Measurements from ENCODE around the gene UBE2Q1. TPM values are rescaled to one million over a fixed set of nuclear protein-coding genes. Genes with fewer than 3 reads are reported as not detected.
A peak's percentile ranks its signal among the peaks of the same experiment; 100 is the strongest.

The UBE2Q1 gene
- total RNA-seq, 1 experiment from 2014 or later, result 70.9 TPM

- TF ChIP-seq ZNF274 (IDR thresholded peaks at IDR 0.05; ENCODE audit: low read depth, low read length) (no peak), ATF3 (IDR thresholded peaks at IDR 0.05) (no peak)
- H4K20me1 ChIP-seq (ENCODE audit: insufficient read depth), result no peaks in the 10 kb centered on the region
- no peaks in the 10 kb centered on the region for H3K79me2 ChIP-seq (ENCODE audit: insufficient read depth, low read length)
- H3K9me2 ChIP-seq (ENCODE audit: insufficient read depth), result no peaks in the 10 kb centered on the region
- POLR2A ChIA-PET, result no interaction called here
- H2AFZ ChIP-seq (ENCODE audit: low read depth, low read length, poor library complexity, severe bottlenecking), result no peak overlapping the region
- no peaks in the 10 kb centered on the region for H3K36me3 ChIP-seq (ENCODE audit: control insufficient read depth in 1 of 2, insufficient read depth in 2 of 2, low read length in 2 of 2)
- H3K4me2 ChIP-seq (ENCODE audit: low read length), result no peak overlapping the region
- H3K4me1 ChIP-seq (ENCODE audit: control insufficient read depth in 1 of 2, insufficient read depth in 2 of 2, low read length in 2 of 2), result peaks cover 0 to 7% of the 10 kb centered on the region in 2 experiments; a peak in 2 of 4 replicates
- BruUV-seq (replicated peaks), result no TSS peak
- no peaks in the 10 kb centered on the region for H3K9me3 ChIP-seq (ENCODE audit: control insufficient read depth in 1 of 2, insufficient read depth in 1 of 2, low read depth in 1 of 2, low read length in 2 of 2)
- CTCF ChIA-PET, result interaction anchor here (2.4 kb wide), 1 partner anchor 46 kb away, joined by 8 read pairs; no protein-coding TSS in a partner anchor
- DNase-seq (ENCODE audit: low read depth, low spot score) (no peak), ATAC-seq (no peak)
- no peak overlapping the region for H3K9ac ChIP-seq (ENCODE audit: low read length)
- intact Hi-C loops (cut with micrococcal nuclease), result no loop called here
- no peak overlapping the region for H3K4me3 ChIP-seq (replicated peaks in 1 of 2; ENCODE audit: low read depth in 1 of 2, low read length in 2 of 2)
- no peaks in the 10 kb centered on the region for H3K27me3 ChIP-seq (ENCODE audit: insufficient read depth, low read length)
- RAD21 ChIA-PET (ENCODE audit: low non-redundant PET in 1 of 2, low total read pairs in 2 of 2, uncharacterized antibody in 2 of 2, unreplicated experiment in 2 of 2), result no interaction called here
- H3K27ac ChIP-seq (ENCODE audit: low read depth, low read length), result no peak overlapping the region
Observed at GRCh38 chr1:154500533-154500932, 57.9 kb downstream of the UBE2Q1 start.

GRCh38 chr1:154499446-154499845 is 59.0 kb downstream of the UBE2Q1 start:
- ChIA-PET CTCF (interaction anchor here (2.4 kb wide), 1 partner anchor 47 kb away, joined by 8 read pairs; no protein-coding TSS in a partner anchor), RAD21 (ENCODE audit: low non-redundant PET in 1 of 2, low total read pairs in 2 of 2, uncharacterized antibody in 2 of 2, unreplicated experiment in 2 of 2) (no interaction called here), POLR2A (no interaction called here)
- peak; percentile 65 for ATAC-seq
- Histone ChIP-seq H3K4me3 (replicated peaks in 1 of 2; ENCODE audit: low read depth in 1 of 2, low read length in 2 of 2) (no peak overlapping the region), H3K79me2 (ENCODE audit: insufficient read depth, low read length) (no peaks in the 10 kb centered on the region), H3K9ac (ENCODE audit: low read length) (no peak overlapping the region), H3K27ac (ENCODE audit: low read depth, low read length) (no peak overlapping the region), H3K36me3 (ENCODE audit: control insufficient read depth in 1 of 2, insufficient read depth in 2 of 2, low read length in 2 of 2) (no peaks in the 10 kb centered on the region), H2AFZ (ENCODE audit: low read depth, low read length, poor library complexity, severe bottlenecking) (no peak overlapping the region), H3K9me2 (ENCODE audit: insufficient read depth) (no peaks in the 10 kb centered on the region), H4K20me1 (ENCODE audit: insufficient read depth) (no peaks in the 10 kb centered on the region), H3K9me3 (ENCODE audit: control insufficient read depth in 1 of 2, insufficient read depth in 1 of 2, low read depth in 1 of 2, low read length in 2 of 2) (no peaks in the 10 kb centered on the region), H3K27me3 (ENCODE audit: insufficient read depth, low read length) (no peaks in the 10 kb centered on the region), H3K4me1 (ENCODE audit: control insufficient read depth in 1 of 2, insufficient read depth in 2 of 2, low read length in 2 of 2) (peaks cover 0 to 7% of the 10 kb centered on the region in 2 experiments; a peak in 2 of 4 replicates), H3K4me2 (ENCODE audit: low read length) (peak overlapping the region; percentile 9; the same call in 1 of the 2 replicates)
- TF ChIP-seq CBX3 (IDR thresholded peaks at IDR 0.05; ENCODE audit: low read depth) (peak; percentile 46; the same call in 1 of the 2 replicates), SRF (IDR thresholded peaks at IDR 0.05; ENCODE audit: low read depth) (0 out of 2 replicates have a peak, but pooled peaks have one; percentile 18), ZBTB33 (IDR thresholded peaks at IDR 0.05; ENCODE audit: extremely low read depth, insufficient replicate concordance, low read length) (no peak), FOSL1 (IDR thresholded peaks at IDR 0.05; ENCODE audit: low read depth) (peak; percentile 86), POLR2A (IDR thresholded peaks at IDR 0.05; ENCODE audit: borderline replicate concordance, extremely low read depth, insufficient read depth, insufficient read length) (no peak), JUND (IDR thresholded peaks at IDR 0.05) (peak; percentile 51; the same call in 1 of the 2 replicates)
- no TSS peak for BruUV-seq (replicated peaks)
- DNase-seq (ENCODE audit: low read depth, low spot score), result no peak
- intact Hi-C loops (cut with micrococcal nuclease), result no loop called here

Other genes starting within 250 kb of the UBE2Q1 start
- gene AQP10, start 237.6 kb downstream of the UBE2Q1 start, total RNA-seq (2021; ENCODE audit: unreplicated experiment), result not detected
- 22.1 TPM for gene ATP8B2, start 233.1 kb downstream of the UBE2Q1 start, total RNA-seq (2021; ENCODE audit: unreplicated experiment)
- gene IL6R, start 153.3 kb downstream of the UBE2Q1 start, total RNA-seq (2021; ENCODE audit: unreplicated experiment), result 6.8 TPM
- gene TDRD10, start 56.4 kb downstream of the UBE2Q1 start, total RNA-seq (2021; ENCODE audit: unreplicated experiment), result not detected
- gene SHE, start 56.2 kb downstream of the UBE2Q1 start, total RNA-seq (2021; ENCODE audit: unreplicated experiment), result not detected
- gene CHRNB2, start 9.1 kb upstream of the UBE2Q1 start, total RNA-seq (2021; ENCODE audit: unreplicated experiment), result not detected
- gene ADAR, start 49.5 kb upstream of the UBE2Q1 start, total RNA-seq (2021; ENCODE audit: unreplicated experiment), result 169 TPM